HG03135 (cell line): ENCODE data around the gene CDH5.
"Not testable (repeated sequence)": the region's sequence is repeated elsewhere in the genome, so short reads cannot be mapped to it uniquely, and the experiment has no call there.

Experiments used
- ATAC-seq: cut with Tn5 transposase; IDR thresholded peaks from one replicate; pipeline ENCODE4 v1.9.1; 2021; ENCODE audit warnings: mild to moderate bottlenecking, moderate library complexity; ENCODE audit not compliant: unreplicated experiment

Gene CDH5, protein sequence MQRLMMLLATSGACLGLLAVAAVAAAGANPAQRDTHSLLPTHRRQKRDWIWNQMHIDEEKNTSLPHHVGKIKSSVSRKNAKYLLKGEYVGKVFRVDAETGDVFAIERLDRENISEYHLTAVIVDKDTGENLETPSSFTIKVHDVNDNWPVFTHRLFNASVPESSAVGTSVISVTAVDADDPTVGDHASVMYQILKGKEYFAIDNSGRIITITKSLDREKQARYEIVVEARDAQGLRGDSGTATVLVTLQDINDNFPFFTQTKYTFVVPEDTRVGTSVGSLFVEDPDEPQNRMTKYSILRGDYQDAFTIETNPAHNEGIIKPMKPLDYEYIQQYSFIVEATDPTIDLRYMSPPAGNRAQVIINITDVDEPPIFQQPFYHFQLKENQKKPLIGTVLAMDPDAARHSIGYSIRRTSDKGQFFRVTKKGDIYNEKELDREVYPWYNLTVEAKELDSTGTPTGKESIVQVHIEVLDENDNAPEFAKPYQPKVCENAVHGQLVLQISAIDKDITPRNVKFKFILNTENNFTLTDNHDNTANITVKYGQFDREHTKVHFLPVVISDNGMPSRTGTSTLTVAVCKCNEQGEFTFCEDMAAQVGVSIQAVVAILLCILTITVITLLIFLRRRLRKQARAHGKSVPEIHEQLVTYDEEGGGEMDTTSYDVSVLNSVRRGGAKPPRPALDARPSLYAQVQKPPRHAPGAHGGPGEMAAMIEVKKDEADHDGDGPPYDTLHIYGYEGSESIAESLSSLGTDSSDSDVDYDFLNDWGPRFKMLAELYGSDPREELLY

GRCh38 chr16:66366433-66367299 lies at the start of gene CDH5:
Gene CDH5 (plus strand): TSS chr16:66366691. CDS start chr16:66379338, 12,647 bp downstream.
- ATAC-seq: no peak

DNA sequence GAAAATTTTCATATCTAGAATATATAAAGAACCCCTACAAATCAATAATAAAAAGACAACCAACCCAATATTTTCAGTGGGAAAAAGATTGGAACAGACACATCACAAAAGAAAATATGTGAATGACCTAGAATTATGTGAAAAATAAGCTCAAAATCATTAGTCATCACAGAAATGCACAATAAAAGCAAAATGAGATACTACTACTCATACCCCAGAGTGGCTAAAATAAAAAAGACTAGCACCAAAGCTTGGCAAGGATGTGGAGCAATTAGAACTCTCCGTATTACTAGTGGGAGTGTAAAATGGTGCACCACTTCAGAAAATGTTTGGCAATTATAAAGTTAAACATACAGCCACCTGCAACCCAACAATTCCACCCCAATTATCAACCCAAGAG lies 48.0 kb upstream of the CDH5 start:
- no peak for ATAC-seq

DNA sequence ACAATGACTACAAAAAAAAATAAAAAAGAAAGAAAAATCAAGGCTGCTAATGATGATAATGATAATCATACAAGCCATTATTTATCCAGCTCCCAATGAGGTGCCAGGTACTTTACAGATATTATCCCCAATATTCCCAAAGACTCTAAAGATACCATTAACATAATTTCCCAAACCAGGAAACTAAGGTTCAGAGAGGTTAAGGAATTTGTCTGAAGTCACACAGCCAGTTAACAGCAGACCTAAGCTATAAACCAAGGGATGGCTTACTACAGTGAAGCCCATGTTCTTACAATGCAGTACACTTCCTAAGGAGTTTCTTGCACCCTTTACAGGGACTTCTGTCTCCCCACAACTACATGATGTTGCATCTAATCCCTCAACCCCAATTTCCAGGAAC lies 45.7 kb upstream of the CDH5 start:
- ATAC-seq: no peak

- ATAC-seq: peak; percentile 88
Measured at GRCh38 chr16:66322174-66322573, 44.3 kb upstream of the CDH5 start.

DNA sequence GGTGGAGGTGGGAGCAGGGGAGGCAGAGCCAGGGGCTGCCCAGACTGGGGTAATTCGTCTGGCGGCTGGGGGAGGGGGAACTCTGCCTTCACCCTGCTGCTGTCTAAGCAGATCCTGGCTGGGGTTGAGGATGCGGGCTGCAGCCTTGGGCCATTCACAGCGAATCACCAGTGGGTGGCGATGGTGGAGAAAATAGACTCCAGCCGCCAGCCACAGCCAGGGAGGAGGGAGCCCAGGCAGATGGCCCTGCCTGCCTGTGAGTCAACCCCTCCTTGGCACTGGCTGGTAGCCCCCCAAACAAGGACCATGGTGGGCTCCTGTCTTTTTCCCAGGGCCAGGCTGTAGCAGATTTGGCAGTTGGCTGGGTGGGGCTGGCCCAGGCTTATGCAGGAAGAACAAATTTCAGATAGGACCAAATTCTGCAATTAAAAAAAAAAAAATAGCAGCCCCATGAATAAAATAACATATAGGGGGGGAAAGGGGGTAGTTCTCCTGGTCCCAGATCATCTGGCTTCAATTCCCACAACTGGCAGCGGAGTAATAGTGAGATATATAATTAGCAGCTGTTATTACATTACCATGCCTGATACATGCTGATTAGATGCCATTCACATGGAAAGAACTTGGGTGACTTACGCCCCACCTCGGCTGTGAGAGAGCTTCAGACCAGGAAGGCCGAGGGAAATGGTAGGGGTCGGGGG lies 41.5 kb upstream of the CDH5 start:
- no peak for ATAC-seq

- ATAC-seq: no peak
Measured at GRCh38 chr16:66325717-66326376, 40.6 kb upstream of the CDH5 start.

DNA sequence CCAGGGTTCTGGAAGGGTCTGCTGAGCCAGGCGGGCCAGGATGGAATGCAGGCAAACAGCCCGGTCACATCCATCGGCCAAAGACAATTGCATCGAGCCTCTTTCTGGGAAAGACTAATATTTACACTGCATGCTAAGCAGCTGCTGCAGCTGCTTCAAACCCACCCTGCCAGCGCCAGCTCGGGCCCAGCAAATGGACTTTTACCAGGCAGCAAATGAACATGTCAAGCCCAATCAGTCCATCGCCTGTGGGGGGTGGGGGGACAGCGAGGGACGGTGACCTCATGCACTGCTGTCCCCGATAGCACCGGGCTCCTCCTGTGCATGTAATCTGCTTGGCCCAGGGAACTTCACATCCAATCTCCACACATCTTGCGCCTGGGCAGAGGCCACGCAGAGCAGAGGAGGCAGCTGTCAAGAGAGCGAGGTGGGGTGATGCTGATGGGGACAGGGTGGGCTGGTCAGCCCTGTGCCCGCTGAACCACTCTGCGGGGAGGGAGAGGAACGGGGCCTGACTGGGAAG lies 39.4 kb upstream of the CDH5 start:
- ATAC-seq: no peak

DNA sequence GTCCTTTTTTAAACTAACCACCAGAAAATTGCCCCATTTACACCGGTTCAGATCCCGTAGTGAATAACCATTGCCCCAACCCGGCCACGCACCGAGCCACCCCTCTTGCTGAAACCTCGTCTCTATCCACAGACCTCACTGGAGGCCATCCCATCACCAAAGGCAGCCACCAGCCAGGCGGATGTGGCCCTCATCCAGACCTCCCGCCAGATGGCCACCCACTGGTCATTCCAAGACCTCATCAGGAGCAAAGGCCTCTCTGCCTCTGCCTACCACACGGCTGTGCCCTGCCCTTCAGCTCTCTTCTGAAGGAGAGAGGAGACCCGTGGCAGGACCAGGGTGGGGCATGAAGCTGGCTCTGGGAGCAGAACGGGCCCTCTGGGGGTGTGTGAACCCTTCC lies 38.2 kb upstream of the CDH5 start:
- no peak for ATAC-seq

- not testable (repeated sequence) for ATAC-seq
Measured at GRCh38 chr16:66331464-66331863, 35.0 kb upstream of the CDH5 start.

DNA sequence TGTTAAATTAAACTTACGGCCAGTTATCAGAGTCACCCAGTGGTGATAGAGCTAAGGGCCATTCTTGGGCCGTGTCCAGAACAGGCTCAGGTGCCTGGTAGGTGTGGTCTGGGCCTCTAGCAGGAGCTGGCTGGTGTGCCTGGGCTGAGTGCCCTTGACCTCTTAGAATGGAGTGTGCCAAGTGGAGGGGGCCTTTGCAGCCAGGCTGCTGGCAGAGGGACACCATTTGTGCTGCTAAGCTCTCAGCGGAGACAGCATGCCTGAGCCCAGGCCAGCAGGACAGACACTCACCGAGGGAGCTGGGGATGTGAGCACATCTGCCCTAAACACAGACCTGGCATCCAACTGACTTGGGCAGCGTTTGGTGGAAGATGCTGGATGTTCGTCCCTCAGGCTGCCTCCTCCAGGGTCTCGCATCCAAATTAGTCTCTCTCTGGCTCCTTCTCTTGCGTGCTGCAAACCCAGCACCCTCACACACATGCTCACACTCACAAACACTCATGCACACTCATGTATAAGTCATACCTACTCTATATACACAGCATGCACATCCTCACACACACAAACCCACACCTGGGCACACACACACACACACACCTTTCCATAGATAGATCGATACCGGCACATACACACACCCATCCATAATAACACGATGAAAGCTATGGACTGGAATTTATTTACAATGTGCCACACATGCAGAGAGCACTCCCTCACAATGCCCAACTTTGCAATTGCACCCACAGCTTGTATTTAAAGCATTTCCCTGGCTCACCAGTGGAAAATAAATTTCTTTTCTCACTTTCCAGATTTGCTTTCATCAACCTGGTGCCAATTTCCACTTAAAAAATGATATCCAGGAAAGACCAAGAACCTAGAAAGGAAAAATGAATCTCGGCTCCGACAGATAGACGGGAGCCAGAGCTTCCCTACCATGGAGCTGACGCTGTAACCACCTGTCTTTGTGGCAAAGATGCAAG lies 33.6 kb upstream of the CDH5 start:
- no peak for ATAC-seq

- no peak for ATAC-seq
Measured at GRCh38 chr16:66334853-66335574, 31.5 kb upstream of the CDH5 start.

GRCh38 chr16:66335704-66336329 lies 30.7 kb upstream of the CDH5 start:
- no peak for ATAC-seq

DNA sequence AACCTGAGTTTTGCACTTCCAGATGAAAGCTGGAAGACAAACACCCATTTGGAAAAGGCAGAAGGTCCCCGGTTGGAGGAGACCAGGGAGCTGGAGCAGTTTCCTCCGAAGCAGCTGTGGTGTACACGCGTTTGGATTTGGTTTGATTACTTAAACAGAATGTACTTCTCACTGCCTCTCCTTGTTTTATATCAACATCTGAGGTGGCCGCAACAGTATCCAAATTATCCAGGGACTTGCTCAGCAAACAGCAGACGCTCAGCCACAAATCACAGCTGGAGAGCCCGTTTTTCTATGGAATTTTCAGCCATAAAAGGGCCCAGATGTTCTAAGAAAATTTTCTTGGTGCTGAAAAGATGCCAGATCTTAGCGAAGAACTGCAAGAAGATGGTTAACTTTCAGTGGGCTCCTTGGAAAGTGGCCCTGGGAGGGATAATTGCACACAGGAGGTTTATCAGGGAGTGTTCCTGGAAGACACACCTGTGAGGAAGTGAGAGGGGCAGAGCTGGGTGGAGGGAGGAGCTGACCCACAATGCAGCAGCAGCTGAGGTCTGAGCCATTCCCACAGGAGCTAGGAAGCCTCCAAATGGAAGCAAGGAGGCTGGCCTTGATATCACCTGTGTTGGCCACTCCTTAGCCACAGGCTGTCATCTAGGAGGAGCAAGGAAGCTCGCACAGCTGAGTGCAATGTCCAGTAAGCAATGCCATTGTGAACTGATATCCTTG lies 28.9 kb upstream of the CDH5 start:
- no peak for ATAC-seq

DNA sequence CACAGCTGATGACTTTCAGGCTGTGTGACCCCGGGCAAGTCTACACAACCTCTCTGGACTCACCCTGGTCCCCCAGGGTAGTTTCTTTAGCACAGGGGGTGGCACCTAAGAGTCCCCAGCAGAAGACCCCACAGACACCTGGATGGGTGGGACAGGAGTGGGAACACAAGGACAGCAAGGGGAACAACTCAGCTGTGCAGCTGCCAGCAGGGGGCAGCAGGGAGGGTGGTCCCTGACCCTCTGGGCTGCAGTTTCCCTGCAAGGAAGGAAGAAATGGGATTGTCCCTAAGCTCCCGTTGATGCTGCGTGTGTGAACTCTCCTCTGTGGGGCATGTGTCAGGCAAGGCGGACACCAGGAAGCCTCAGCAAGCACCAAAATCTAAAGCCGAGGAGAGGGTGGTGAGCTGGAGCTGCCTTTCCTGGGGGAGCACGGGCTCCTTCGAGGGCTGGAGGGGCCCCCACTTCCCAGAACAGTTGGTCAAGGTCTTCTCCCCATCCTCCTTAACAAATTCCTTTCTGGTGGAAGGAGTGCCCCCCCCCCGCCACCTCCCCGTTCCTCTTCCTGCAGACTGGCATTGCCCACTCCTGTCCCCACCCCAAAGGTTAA lies 24.1 kb upstream of the CDH5 start:
- no peak for ATAC-seq

GRCh38 chr16:66344533-66345145 lies 21.9 kb upstream of the CDH5 start:
- no peak for ATAC-seq

GRCh38 chr16:66346221-66346620 lies 20.3 kb upstream of the CDH5 start:
- ATAC-seq: no peak
